ENCODE measurements around the gene RNF224.

DNA sequence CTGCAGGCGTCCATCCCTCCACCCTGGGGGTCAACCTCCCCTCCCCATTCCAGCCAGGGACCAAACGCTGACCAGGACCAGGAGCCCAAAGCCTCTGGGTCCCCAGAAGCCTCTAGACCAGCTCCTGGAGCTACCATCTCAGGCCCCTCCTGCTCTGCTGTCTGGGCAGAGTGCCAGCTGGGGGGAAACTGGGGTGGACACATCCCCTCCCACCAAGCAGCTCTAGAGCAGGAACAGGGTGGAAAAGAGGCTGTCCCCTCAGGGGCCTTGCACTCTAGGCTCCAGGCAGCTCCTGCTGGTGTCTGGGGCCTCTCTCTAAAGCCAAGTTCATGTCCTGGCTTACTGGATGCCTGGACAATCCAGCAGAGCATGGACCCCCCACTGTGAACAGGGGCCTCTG lies 34.4 kb upstream of the RNF224 start:
- TF ChIP-seq, protein P1, sequence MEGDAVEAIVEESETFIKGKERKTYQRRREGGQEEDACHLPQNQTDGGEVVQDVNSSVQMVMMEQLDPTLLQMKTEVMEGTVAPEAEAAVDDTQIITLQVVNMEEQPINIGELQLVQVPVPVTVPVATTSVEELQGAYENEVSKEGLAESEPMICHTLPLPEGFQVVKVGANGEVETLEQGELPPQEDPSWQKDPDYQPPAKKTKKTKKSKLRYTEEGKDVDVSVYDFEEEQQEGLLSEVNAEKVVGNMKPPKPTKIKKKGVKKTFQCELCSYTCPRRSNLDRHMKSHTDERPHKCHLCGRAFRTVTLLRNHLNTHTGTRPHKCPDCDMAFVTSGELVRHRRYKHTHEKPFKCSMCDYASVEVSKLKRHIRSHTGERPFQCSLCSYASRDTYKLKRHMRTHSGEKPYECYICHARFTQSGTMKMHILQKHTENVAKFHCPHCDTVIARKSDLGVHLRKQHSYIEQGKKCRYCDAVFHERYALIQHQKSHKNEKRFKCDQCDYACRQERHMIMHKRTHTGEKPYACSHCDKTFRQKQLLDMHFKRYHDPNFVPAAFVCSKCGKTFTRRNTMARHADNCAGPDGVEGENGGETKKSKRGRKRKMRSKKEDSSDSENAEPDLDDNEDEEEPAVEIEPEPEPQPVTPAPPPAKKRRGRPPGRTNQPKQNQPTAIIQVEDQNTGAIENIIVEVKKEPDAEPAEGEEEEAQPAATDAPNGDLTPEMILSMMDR (IDR thresholded peaks at IDR 0.05), result no peak
- no peak for TF ChIP-seq POLR2A (IDR thresholded peaks at IDR 0.05)

Measured in adrenal gland (tissue), 5 donors.